Hypothalamus (tissue), 51 donors: ENCODE results near the gene DCHS2.
A peak's percentile ranks its signal among the peaks of the same experiment; 100 is the strongest.

ENCODE experiments used
- DNase-seq, 51 donors: peaks; one replicate each; lab custom pipeline; 2025; lab: John Stamatoyannopoulos, UW

Gene DCHS2

DNA sequence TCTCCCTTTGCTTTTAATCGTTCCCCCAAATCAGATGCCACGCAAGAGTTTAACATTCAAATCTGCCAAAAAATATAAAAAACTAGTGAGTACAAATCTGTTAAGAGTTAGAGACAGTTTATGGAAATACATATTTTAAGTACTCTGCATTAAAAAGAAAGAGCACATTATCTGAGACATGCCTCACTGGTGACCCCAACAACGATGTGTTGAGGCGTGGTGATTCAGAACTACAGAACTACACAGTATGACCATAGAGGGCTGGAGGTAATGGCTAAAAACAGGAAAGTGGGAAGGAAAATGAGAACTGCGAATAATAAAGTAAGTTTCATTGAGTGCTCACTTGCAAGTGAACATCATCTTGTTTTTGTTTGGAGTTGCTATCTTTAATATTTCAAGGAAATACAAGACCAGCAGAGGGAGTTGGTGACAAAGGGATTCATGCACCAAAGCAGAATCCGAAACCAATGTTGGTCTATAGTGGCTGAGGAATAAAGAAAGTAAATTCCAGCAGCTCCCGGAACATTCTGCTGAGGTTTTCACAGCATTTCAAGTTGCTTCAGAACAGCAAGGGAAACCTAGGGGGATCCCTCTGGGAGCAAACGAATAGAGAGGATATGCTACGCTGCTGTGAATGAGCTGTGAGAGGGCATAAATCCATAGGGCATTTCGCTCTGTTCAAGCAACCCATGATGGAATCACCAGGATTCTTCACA is 92.2 kb downstream of the DCHS2 start:
- peak in 1 of 51 donors; percentile 34 for DNase-seq

- DNase-seq: peak in 1 of 51 donors; percentile 25
Observed at GRCh38 chr4:154390324-154390723, 101.3 kb downstream of the DCHS2 start.

DNA sequence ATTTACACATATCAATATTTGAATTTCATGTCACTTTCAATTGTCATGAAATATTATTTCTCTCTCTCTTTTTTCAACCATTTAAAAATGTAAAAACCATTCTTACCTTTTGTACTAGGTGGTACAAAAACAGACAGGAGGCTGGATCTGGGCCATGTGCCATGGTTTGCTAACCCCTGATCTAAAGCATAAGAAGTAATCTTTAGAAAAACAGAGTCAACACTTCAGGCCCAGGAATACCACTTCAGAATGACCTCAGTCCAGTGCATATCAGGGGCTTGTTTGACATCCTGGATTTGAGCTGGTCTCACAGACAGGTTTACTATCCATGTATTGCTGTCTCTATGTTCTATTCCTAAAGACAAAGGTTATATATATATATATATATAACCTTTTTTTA is 102.5 kb downstream of the DCHS2 start:
- DNase-seq: no peak

GRCh38 chr4:154384012-154384411 is 107.6 kb downstream of the DCHS2 start:
- DNase-seq: no peak

DNA sequence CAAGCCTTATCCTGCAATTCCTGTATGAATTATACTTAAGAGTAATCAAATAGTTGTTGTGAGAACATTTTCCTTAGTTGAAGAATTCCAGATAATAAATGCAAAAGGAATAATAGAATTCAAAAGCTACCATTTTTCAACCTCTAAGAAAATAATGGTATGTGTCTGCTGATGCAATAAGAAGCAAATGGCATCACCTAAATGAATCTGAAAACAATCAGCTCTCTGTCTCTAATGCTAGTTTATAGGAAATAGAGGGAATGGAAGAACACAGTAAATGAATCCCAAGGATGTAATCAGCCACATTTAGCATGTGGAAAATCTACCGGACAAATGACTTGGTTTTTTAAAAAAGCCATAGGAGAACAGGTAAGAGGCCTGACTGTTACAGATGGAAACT is 115.1 kb downstream of the DCHS2 start:
- DNase-seq: no peak

DNA sequence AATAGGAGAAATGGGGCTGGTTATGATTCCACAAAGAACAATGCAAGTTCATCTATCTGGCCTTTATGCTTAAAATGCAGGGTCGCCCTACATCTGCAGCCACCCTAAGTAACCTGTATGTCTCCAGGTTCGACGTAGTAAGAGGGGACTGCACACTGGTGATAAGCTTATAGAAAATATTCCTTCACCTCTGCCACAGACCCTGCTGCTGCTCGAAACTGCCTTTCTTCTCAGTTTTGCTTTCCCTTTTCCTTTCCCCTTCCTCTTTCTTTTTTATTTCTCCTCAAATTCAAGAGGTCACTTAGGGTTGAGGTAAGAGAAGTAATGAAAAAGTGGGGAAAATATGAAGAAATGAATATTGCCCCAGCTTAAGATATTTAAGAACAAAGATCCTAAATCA is 123.5 kb downstream of the DCHS2 start:
- no peak for DNase-seq

- DNase-seq: peak in 1 of 51 donors; percentile 16
Observed at GRCh38 chr4:154367659-154368058, 123.9 kb downstream of the DCHS2 start.

DNA sequence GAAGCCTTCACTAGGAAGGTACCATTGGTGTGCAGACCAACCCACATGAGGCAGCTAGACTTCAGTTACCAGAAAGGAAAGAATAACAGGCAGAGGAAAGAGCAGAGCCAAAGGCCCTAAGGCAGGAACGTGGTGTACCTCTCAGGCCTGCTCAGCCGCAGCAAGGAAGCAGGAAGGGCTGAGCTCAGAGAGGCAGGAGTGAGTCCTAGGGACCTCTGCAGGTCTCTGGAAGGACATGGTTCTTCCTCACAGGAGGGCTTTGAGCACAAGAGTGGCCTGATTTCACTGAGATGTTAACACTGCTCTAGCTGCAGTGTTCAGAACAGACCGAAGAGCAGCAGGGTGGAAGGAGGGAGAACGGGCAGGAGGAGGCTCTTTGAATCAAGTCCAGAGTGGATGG is 124.6 kb downstream of the DCHS2 start:
- DNase-seq: no peak

GRCh38 chr4:154364066-154364845 is 127.3 kb downstream of the DCHS2 start:
- peak in 2 of 51 donors; percentile 4 to 21 for DNase-seq

DNA sequence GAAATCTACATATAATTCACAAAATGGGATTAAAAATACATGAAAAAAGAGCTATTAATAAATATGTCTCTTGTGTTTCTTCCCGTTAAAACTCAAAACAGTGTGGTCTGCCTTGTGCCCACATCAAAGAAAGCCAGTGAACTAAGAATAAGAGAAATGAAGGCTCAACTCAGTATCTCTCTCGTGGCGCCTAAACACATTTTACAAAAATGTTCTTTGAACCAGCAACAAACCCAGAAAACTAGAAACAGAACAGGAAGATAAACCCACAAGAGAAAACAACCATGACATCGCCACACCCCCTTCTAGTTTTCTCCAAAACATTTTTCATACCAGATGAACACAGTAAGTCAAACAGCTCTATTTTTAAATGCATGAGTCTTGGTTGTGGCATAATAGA is 130.1 kb downstream of the DCHS2 start:
- DNase-seq: no peak

- no peak for DNase-seq
Observed at GRCh38 chr4:154360491-154360890, 131.1 kb downstream of the DCHS2 start.

- no peak for DNase-seq
Observed at GRCh38 chr4:154354883-154355282, 136.7 kb downstream of the DCHS2 start.

DNA sequence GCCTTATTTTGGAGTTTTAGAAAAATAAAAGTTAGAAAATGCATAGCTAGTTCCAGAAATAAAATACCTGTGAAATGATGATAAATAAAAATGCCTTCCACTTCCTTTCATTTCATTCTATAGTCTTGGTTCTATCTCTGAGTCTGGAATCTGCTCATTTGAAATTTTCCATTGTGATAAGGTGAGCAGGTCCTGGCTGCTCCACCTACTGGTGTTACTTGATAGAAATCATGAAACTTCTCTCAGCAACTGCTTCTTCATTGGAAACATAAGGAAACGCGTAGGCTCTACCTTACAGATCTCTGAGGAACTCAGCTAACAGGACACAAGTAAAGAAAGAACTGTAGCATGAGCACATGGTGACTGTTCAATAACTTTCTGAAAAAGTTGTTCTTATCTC is 141.8 kb downstream of the DCHS2 start:
- no peak for DNase-seq

GRCh38 chr4:154348657-154349056 is 142.9 kb downstream of the DCHS2 start:
- DNase-seq: no peak

DNA sequence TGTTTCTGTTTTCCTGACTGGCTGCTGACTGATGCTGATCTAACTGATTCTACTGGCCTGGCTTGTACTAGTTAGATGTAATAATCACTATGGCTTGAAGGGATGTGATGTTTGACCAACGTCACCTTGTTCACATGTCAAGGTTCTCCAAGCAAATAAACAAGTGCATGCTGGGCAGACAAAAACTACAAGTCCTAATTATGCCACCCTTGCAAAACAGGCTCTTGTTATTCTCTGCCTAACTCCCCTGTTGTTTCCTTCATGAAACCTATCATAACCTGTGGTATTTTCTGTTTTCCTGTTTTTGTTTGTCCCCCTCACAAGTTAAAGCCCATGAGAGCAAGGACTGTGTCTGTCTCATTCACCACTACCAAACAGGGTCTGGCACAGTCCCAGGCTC is 146.2 kb downstream of the DCHS2 start:
- no peak for DNase-seq

DNA sequence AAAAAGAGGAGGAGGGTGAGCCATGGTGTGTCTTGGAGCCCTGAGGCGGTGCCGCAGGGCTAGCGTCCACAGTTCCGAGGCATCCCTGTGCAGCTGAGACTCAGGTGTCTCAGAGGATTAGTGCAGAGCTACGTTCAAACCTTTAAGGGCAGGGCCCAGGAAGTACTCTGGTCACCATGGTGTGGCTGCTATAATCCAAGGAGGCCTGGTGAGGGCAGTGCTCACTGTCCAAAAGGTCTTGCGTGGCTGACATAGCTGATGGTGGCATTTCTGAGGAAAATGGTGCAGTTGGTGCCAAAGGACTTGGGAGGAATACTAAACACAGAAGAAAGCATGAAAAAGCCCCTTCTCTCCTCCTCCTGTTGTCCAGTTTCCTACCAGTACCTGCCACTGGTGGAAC is 146.9 kb downstream of the DCHS2 start:
- DNase-seq: no peak

GRCh38 chr4:154343651-154344050 is 147.9 kb downstream of the DCHS2 start:
- DNase-seq: no peak

DNA sequence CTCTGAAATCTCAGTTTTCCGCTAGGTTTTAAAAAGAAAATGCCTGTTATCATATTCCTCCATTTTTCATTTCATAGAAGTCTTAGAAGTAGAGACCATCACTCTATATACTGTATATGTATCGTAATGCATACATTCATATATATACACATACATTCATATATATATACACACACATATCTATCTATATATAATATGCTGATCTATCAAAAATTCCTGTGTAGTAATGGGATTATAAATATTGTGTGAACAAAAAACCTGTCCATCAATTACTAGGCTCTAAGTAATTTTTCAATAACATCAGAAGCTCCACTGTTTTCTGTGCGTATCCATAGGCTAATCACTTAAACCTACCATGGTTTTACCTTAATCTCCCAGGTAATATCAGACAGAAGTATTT is 150.2 kb downstream of the DCHS2 start:
- no peak for DNase-seq

DNA sequence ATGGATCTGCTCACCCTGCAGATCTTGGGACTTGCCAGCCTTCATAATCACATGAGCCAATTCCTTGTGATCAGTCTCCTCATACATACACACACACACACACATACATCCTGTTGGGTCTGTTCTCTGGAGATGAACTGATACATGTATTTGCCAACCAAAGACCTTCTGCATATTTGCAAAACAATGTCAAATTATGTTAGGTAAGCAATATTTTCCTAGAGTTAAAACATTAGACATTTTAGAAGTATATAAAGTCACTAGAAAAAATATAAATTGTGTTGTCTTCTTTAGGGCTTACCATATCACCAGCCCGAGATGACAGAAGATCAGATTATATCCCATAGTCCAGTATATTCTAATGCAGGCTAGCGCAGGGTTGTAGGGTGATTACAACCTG is 156.0 kb downstream of the DCHS2 start:
- no peak for DNase-seq

DNA sequence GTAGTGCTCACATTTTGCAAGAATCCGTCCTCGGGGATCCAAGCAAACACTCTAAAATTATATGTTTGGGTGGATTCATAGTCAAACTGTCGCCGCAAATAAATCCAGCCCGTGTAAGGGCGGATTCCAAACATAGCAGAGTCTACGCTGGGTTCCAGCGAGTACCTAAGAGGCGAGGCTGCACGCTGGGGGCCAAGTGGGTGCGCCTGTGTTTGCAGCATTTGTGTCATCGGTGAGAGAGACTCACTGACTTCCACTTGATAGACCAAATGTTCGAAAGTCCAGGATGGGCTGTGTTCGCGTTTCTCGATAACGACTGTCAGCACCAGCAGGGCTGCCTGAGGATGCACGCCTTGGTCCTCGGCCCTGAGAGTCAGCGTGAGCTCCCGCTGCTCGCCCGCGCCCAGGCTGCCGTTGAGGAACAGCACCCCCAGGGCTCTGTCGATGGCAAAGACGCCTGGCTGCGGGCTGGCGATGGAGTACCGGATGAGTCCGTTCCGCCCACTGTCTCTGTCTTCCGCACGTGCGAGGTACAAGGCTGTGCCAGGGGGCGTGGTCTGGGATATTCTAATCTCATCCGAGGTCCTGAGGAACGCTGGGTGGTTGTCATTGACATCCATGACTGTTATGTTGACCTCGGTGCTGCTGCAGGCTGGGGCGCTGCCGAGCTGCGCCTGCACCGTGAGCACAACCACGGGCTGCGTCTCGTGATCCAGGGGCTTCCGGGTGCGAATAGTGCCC is 158.7 kb downstream of the DCHS2 start:
- DNase-seq: peak in 47 of 51 donors; percentile 2 to 75 (median 46)

GRCh38 chr4:154329939-154330338 is 161.7 kb downstream of the DCHS2 start:
- DNase-seq: no peak
